Globus pallidus (tissue), 1 donor: ENCODE measurements around the gene TM4SF1.

Source experiments
- DNase-seq: peaks from one replicate; pipeline ENCODE4 v3.0.0-alpha.2; 2015; ENCODE audit warnings: low spot score

The TM4SF1 gene

GRCh38 chr3:149375501-149376196 lies 1.8 kb downstream of the TM4SF1 start:
- DNase-seq = no peak

GRCh38 chr3:149374793-149375500 lies 2.5 kb downstream of the TM4SF1 start:
- no peak for DNase-seq

- no peak for DNase-seq
Observed at GRCh38 chr3:149374391-149374790, 3.1 kb downstream of the TM4SF1 start.

- DNase-seq = no peak
Observed at GRCh38 chr3:149373235-149374125, 4.0 kb downstream of the TM4SF1 start.

GRCh38 chr3:149371723-149372114 lies 5.7 kb downstream of the TM4SF1 start:
- no peak for DNase-seq

- peak; percentile 47 for DNase-seq
Observed at GRCh38 chr3:149371001-149371722, 6.3 kb downstream of the TM4SF1 start.

GRCh38 chr3:149369991-149370866 lies 7.2 kb downstream of the TM4SF1 start:
- no peak for DNase-seq

GRCh38 chr3:149368674-149369497 lies 8.6 kb downstream of the TM4SF1 start:
- DNase-seq = peak; percentile 40

- DNase-seq = no peak
Observed at GRCh38 chr3:149368201-149368673, 9.2 kb downstream of the TM4SF1 start.

GRCh38 chr3:149366941-149367840 lies 10.3 kb downstream of the TM4SF1 start:
- DNase-seq = no peak

GRCh38 chr3:149366031-149366430 lies 11.4 kb downstream of the TM4SF1 start:
- DNase-seq = no peak

GRCh38 chr3:149364624-149365023 lies 12.8 kb downstream of the TM4SF1 start:
- no peak for DNase-seq

GRCh38 chr3:149363053-149363452 lies 14.4 kb downstream of the TM4SF1 start:
- no peak for DNase-seq

- DNase-seq = no peak
Observed at GRCh38 chr3:149362366-149362765, 15.1 kb downstream of the TM4SF1 start.

GRCh38 chr3:149356630-149357029 lies 20.8 kb downstream of the TM4SF1 start:
- no peak for DNase-seq

- DNase-seq = no peak
Observed at GRCh38 chr3:149356044-149356592, 21.3 kb downstream of the TM4SF1 start.

- DNase-seq = no peak
Observed at GRCh38 chr3:149353581-149354184, 23.8 kb downstream of the TM4SF1 start.

GRCh38 chr3:149352556-149352955 lies 24.9 kb downstream of the TM4SF1 start:
- DNase-seq = peak; percentile 41
